ENCODE measurements around the gene SOD1.

SOD1 gene

GRCh38 chr21:31666445-31667010 is 7.0 kb downstream of the SOD1 start:
- TF ChIP-seq POLR2A (IDR thresholded peaks at IDR 0.05; ENCODE audit: low read depth, low read length) (no peak), POLR2AphosphoS5 (IDR thresholded peaks at IDR 0.05; ENCODE audit: low read depth, low read length) (no peak), POU2F2 (IDR thresholded peaks at IDR 0.05; ENCODE audit: low read depth, low read length) (no peak), PAX5 (IDR thresholded peaks at IDR 0.05; ENCODE audit: insufficient read depth, low read length, severe bottlenecking) (no peak), SPI1 (IDR thresholded peaks at IDR 0.05; ENCODE audit: low read depth, low read length) (no peak), TAF1 (IDR thresholded peaks at IDR 0.05; ENCODE audit: low read depth, low read length) (no peak)
- no peak for FAIRE-seq
- no peak for DNase-seq (ENCODE audit: insufficient read length, low spot score)

- DNase-seq (ENCODE audit: insufficient read length, low spot score) = no peak
- no peak for FAIRE-seq
- no peak for TF ChIP-seq POLR2A (IDR thresholded peaks at IDR 0.05; ENCODE audit: low read depth, low read length)
- no peak for TF ChIP-seq SPI1 (IDR thresholded peaks at IDR 0.05; ENCODE audit: low read depth, low read length)
- TF ChIP-seq PAX5 (IDR thresholded peaks at IDR 0.05; ENCODE audit: insufficient read depth, low read length, severe bottlenecking) = no peak
Measured at GRCh38 chr21:31667132-31667531, 7.6 kb downstream of the SOD1 start.

GRCh38 chr21:31667639-31668038 is 8.1 kb downstream of the SOD1 start:
- FAIRE-seq (no peak), DNase-seq (ENCODE audit: insufficient read length, low spot score) (no peak)
- TF ChIP-seq SPI1 (IDR thresholded peaks at IDR 0.05; ENCODE audit: low read depth, low read length) (no peak), POLR2A (IDR thresholded peaks at IDR 0.05; ENCODE audit: low read depth, low read length) (no peak), PAX5 (IDR thresholded peaks at IDR 0.05; ENCODE audit: insufficient read depth, low read length, severe bottlenecking) (no peak), POU2F2 (IDR thresholded peaks at IDR 0.05; ENCODE audit: low read depth, low read length) (no peak)

GRCh38 chr21:31668651-31669491 is 9.4 kb downstream of the SOD1 start:
- no peak for FAIRE-seq
- DNase-seq (ENCODE audit: insufficient read length, low spot score) = no peak
- TF ChIP-seq POLR2A (IDR thresholded peaks at IDR 0.05; ENCODE audit: low read depth, low read length) (no peak; the same call in 1 of the 2 replicates), SPI1 (IDR thresholded peaks at IDR 0.05; ENCODE audit: low read depth, low read length) (0 out of 2 replicates have a peak, but pooled peaks have one; percentile 14)

GRCh38 chr21:31670070-31670469 is 10.6 kb downstream of the SOD1 start:
- no peak for DNase-seq (ENCODE audit: insufficient read length, low spot score)
- FAIRE-seq = no peak
- no peak for TF ChIP-seq SPI1 (IDR thresholded peaks at IDR 0.05; ENCODE audit: low read depth, low read length)
- TF ChIP-seq POU2F2 (IDR thresholded peaks at IDR 0.05; ENCODE audit: low read depth, low read length) = no peak
- no peak for TF ChIP-seq PAX5 (IDR thresholded peaks at IDR 0.05; ENCODE audit: insufficient read depth, low read length, severe bottlenecking)
- TF ChIP-seq TAF1 (IDR thresholded peaks at IDR 0.05; ENCODE audit: low read depth, low read length) = no peak
- no peak for TF ChIP-seq POLR2AphosphoS5 (IDR thresholded peaks at IDR 0.05; ENCODE audit: low read depth, low read length)
- TF ChIP-seq POLR2A (IDR thresholded peaks at IDR 0.05; ENCODE audit: low read depth, low read length) = no peak

- DNase-seq (ENCODE audit: insufficient read length, low spot score) (no peak), FAIRE-seq (no peak)
- TF ChIP-seq POLR2A (IDR thresholded peaks at IDR 0.05; ENCODE audit: low read depth, low read length) (no peak), PAX5 (IDR thresholded peaks at IDR 0.05; ENCODE audit: insufficient read depth, low read length, severe bottlenecking) (no peak), POLR2AphosphoS5 (IDR thresholded peaks at IDR 0.05; ENCODE audit: low read depth, low read length) (no peak), TAF1 (IDR thresholded peaks at IDR 0.05; ENCODE audit: low read depth, low read length) (no peak)
Measured at GRCh38 chr21:31671146-31671716, 11.7 kb downstream of the SOD1 start.

- DNase-seq (ENCODE audit: insufficient read length, low spot score) = no peak
- no peak for TF ChIP-seq TAF1 (IDR thresholded peaks at IDR 0.05; ENCODE audit: low read depth, low read length)
- TF ChIP-seq POLR2A (IDR thresholded peaks at IDR 0.05; ENCODE audit: low read depth, low read length) = no peak
- TF ChIP-seq SPI1 (IDR thresholded peaks at IDR 0.05; ENCODE audit: low read depth, low read length) = no peak
- TF ChIP-seq POLR2AphosphoS5 (IDR thresholded peaks at IDR 0.05; ENCODE audit: low read depth, low read length) = no peak
- TF ChIP-seq PAX5 (IDR thresholded peaks at IDR 0.05; ENCODE audit: insufficient read depth, low read length, severe bottlenecking) = no peak
- FAIRE-seq = no peak
Measured at GRCh38 chr21:31671931-31672330, 12.4 kb downstream of the SOD1 start.

- no peak for FAIRE-seq
- no peak for TF ChIP-seq PAX5 (IDR thresholded peaks at IDR 0.05; ENCODE audit: insufficient read depth, low read length, severe bottlenecking)
- no peak for TF ChIP-seq POLR2AphosphoS5 (IDR thresholded peaks at IDR 0.05; ENCODE audit: low read depth, low read length)
- no peak for TF ChIP-seq POU2F2 (IDR thresholded peaks at IDR 0.05; ENCODE audit: low read depth, low read length)
- TF ChIP-seq TAF1 (IDR thresholded peaks at IDR 0.05; ENCODE audit: low read depth, low read length) = no peak
- no peak for TF ChIP-seq POLR2A (IDR thresholded peaks at IDR 0.05; ENCODE audit: low read depth, low read length)
- no peak for TF ChIP-seq SPI1 (IDR thresholded peaks at IDR 0.05; ENCODE audit: low read depth, low read length)
- no peak for DNase-seq (ENCODE audit: insufficient read length, low spot score)
Measured at GRCh38 chr21:31673321-31673912, 13.9 kb downstream of the SOD1 start.

- no peak for DNase-seq (ENCODE audit: insufficient read length, low spot score)
- TF ChIP-seq SPI1 (IDR thresholded peaks at IDR 0.05; ENCODE audit: low read depth, low read length) (no peak), PAX5 (IDR thresholded peaks at IDR 0.05; ENCODE audit: insufficient read depth, low read length, severe bottlenecking) (no peak)
- FAIRE-seq = no peak
Measured at GRCh38 chr21:31675318-31675717, 15.8 kb downstream of the SOD1 start.

GRCh38 chr21:31675960-31676359 is 16.5 kb downstream of the SOD1 start:
- TF ChIP-seq SPI1 (IDR thresholded peaks at IDR 0.05; ENCODE audit: low read depth, low read length) (peak; percentile 78), POLR2AphosphoS5 (IDR thresholded peaks at IDR 0.05; ENCODE audit: low read depth, low read length) (no peak), POU2F2 (IDR thresholded peaks at IDR 0.05; ENCODE audit: low read depth, low read length) (no peak), TAF1 (IDR thresholded peaks at IDR 0.05; ENCODE audit: low read depth, low read length) (no peak), POLR2A (IDR thresholded peaks at IDR 0.05; ENCODE audit: low read depth, low read length) (no peak), PAX5 (IDR thresholded peaks at IDR 0.05; ENCODE audit: insufficient read depth, low read length, severe bottlenecking) (no peak)
- DNase-seq (ENCODE audit: insufficient read length, low spot score) = no peak
- no peak for FAIRE-seq
